ELF-1 (cell line): ENCODE measurements around the gene HSF2BP.
"Not testable (repeated sequence)": the region's sequence is repeated elsewhere in the genome, so short reads cannot be mapped to it uniquely, and the experiment has no call there.

Experiments
- DNase-seq: peaks from one replicate; pipeline ENCODE4 v3.0.0-alpha.2; 2016; ENCODE audit warnings: low read depth, low spot score

Gene HSF2BP

GRCh38 chr21:43687566-43688399 lies 28.5 kb upstream of the HSF2BP start:
- no peak for DNase-seq

DNA sequence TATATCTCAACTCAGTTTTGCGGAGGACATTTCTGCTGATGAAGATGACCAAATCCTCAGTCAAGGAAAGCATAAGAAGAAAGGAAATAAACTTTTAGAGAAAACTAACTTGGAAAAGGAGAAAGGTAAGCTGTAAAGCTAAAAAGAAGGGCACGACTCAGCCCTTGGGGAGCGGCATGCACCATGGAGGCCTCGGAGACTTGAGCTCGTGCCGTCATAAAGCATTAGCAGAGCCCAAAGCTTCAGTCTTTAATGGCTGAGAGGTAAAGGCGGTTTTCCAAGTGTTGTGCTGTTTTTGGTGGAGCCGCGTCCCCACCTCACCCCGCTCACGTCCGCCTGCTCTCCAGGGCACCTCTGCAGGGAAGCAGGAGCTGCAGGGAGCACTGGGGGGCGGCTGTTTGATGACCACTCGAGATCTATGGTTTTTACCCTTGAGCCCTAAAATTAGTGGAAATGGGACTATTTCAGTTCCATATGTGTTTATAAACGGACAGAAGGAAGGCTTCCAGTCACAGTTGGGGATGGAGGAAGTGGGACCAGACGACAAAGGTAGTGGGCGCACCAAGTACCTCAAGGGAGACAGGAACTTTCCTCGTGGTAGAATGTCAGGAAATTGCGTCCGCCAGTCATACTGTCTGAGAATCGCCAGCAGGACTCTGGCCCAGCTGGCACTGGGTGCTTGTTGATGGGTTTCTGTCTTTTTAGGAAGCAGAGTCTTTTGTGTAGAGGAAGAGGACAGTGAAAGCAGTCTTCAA lies 27.7 kb upstream of the HSF2BP start:
- DNase-seq: no peak

- DNase-seq: no peak
Measured at GRCh38 chr21:43684424-43684823, 25.1 kb upstream of the HSF2BP start.

- DNase-seq: no peak
Measured at GRCh38 chr21:43681650-43682049, 22.4 kb upstream of the HSF2BP start.

DNA sequence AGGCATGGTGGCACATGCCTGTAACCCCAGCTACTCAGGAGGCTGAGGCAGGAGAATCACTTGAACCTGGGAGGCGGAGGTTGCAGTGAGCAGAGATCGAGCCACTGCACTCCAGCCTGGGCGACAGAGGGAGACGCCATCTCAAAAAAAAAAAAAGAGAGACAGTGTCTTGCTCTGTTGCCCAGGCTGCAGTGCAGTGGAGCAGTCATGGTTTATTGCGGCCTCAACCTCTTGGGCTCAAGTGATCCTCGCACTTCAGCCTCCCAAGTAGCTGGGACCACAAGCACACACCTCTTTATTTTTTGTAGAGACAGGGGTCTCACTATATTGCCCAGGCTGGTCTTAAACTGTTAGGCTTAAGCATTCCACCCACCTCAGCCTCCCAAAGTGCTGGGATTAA lies 21.1 kb upstream of the HSF2BP start:
- not testable (repeated sequence) for DNase-seq

DNA sequence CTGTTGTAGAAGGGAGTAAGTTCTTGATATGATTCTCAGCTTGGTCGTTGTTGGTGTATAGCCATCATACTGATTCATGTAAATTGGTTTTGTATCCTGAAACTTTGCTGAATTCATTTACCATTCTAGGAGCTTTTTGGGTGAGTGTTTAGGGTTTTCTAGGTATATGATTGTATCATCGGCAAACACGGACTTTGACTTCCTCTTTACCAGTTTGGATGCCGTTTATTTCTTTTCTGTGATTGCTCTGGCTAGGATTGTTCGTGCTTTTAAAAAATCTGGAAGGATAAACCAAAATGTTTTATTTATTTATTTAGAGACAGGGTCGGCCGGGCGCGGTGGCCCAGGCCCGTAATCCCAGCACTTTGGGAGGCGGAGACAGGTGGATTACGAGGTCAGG lies 20.7 kb upstream of the HSF2BP start:
- DNase-seq: no peak

- DNase-seq: no peak
Measured at GRCh38 chr21:43676391-43676790, 17.1 kb upstream of the HSF2BP start.

- DNase-seq: no peak
Measured at GRCh38 chr21:43675871-43676270, 16.6 kb upstream of the HSF2BP start.

- DNase-seq: no peak
Measured at GRCh38 chr21:43669828-43670605, 10.7 kb upstream of the HSF2BP start.

- DNase-seq: no peak
Measured at GRCh38 chr21:43667191-43667904, 8.1 kb upstream of the HSF2BP start.

DNA sequence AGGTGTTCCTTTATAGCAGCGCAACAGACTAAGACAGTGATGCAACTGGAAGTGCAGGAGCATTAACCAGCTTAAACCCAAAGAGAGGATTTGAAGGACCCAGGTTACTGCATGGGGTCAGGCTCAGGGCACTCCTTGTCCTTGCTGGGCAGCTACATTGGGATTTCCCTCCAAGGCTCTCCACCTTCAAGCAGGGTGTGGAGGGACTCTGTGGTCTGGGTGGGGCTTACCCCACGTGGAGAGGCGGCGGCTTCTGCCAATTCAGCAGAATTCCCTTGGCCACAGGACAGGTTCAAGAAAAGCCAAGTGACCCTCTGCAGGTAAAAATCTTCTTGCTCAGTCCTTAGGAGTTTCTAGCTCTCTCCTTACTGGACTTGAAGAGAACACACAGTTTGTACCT lies 6.6 kb upstream of the HSF2BP start:
- DNase-seq: no peak

- DNase-seq: no peak
Measured at GRCh38 chr21:43664358-43664757, 5.1 kb upstream of the HSF2BP start.

GRCh38 chr21:43663033-43663432 lies 3.7 kb upstream of the HSF2BP start:
- no peak for DNase-seq

GRCh38 chr21:43662286-43662685 lies 3.0 kb upstream of the HSF2BP start:
- DNase-seq: no peak

GRCh38 chr21:43658769-43659135 lies 536 bp downstream of the HSF2BP start:
- no peak for DNase-seq

DNA sequence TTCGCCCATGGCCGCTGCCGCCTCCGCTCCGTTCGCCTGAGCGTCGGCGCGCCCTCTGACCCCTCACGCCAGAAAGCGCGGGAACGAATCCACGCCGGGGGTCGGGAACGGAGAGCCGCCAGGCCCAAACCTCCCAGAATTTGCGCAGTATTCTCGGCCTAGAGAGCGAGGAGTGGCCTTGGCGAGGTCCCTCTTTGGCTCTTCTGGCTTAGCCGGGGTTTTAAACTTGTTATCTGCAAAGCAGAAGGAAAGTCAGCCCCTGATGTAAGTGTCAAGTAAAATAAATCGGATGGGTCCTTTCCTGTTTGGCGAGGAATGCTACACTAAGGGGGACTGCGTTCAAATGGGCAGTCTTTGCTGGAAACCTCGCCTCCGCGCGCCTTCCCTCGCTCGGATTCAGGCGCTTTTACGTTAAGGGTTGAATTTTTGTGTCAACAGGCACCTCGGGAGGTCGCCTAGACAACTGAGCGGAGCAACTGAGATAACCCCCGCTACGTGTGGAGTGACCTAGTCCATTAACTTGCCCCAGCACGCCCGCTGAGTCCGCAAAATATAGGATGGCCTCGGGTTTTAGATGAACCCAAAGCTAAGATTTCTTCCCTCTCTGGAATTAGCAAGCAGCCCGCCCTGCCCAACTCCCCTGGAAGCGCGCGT lies 1.1 kb downstream of the HSF2BP start:
- DNase-seq: no peak

GRCh38 chr21:43657355-43658087 lies 1.8 kb downstream of the HSF2BP start:
- no peak for DNase-seq

GRCh38 chr21:43654806-43655489 lies 4.3 kb downstream of the HSF2BP start:
- DNase-seq: no peak

- DNase-seq: no peak
Measured at GRCh38 chr21:43653626-43654025, 5.7 kb downstream of the HSF2BP start.

DNA sequence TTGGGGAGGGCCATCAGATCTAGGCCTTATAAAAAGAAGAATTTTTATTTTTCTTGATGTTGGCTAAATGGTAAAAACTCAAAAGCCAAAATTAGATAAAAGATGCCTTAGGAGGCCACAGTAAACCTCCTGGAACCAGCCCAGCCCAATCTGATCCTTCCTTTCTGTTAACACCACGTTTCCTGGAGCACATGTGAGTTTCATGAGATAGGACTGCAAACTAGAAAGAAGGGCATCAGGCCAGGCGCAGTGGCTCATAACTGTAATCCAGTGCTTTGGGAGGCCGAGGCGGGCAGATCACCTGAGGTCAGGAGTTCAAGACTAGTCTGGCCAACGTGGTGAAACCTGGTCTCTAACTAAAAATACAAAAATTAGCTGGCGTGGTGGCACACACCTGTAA lies 6.7 kb downstream of the HSF2BP start:
- DNase-seq: no peak
